Right atrium auricular region (tissue), 2 donors: ENCODE measurements around the gene HID1. TPM values are rescaled to one million over a fixed set of nuclear protein-coding genes. Genes with fewer than 3 reads are reported as not detected.
A peak's percentile ranks its signal among the peaks of the same experiment; 100 is the strongest.

Experiments used
- DNase-seq: peaks from one replicate; pipeline ENCODE4 v3.0.0-alpha.2; 2019; ENCODE audit warnings: low spot score
- H3K27ac ChIP-seq, 2 donors: fragments of 200-600 bp; sonication (generic); 1 replicate in 1 of 2; 2 replicates in 1 of 2; pipeline ENCODE4 v1.5.1; 2016 to 2019
- H3K27me3 ChIP-seq, 2 donors: fragments of 200-600 bp; sonication (generic); one replicate each; pipeline versions ENCODE4 v1.5.1 to v1.6.0; 2017 to 2019
- H3K36me3 ChIP-seq: fragments of 200-600 bp; sonication (generic); one replicate; pipeline ENCODE4 v1.5.1; 2016
- H3K4me1 ChIP-seq, 2 donors: fragments of 200-600 bp; sonication (generic); one replicate each; pipeline versions ENCODE4 v1.5.1 to v1.6.0; 2017 to 2019
- H3K4me3 ChIP-seq, 2 donors: fragments of 200-600 bp; sonication (generic); 1 replicate in 1 of 2; 2 replicates in 1 of 2; pipeline ENCODE4 v1.5.1; 2017 to 2019; ENCODE audit warnings: mild to moderate bottlenecking in 1 of 2, moderate library complexity in 1 of 2
- H3K9me3 ChIP-seq, 2 donors: fragments of 200-600 bp; sonication (generic); one replicate each; pipeline ENCODE4 v1.5.1; 2019
- total RNA-seq, 2 donors: library from RNA; depleted of rRNA; stranded (reverse); fragments of >200 nt; gene quantifications; one replicate each; pipeline ENCODE4 v1.1.0, GENCODE V29; 2016
- TF ChIP-seq, protein P1 (sequence below), 2 donors: fragments of 200-600 bp; sonication (generic); IDR thresholded peaks; one replicate each; pipeline ENCODE4 v1.5.1; 2019; ENCODE audit warnings: antibody characterized with exemption in 2 of 2

Gene HID1
- total RNA-seq, 2 donors from 2014 or later: 10.6 to 11.7 TPM

DNA sequence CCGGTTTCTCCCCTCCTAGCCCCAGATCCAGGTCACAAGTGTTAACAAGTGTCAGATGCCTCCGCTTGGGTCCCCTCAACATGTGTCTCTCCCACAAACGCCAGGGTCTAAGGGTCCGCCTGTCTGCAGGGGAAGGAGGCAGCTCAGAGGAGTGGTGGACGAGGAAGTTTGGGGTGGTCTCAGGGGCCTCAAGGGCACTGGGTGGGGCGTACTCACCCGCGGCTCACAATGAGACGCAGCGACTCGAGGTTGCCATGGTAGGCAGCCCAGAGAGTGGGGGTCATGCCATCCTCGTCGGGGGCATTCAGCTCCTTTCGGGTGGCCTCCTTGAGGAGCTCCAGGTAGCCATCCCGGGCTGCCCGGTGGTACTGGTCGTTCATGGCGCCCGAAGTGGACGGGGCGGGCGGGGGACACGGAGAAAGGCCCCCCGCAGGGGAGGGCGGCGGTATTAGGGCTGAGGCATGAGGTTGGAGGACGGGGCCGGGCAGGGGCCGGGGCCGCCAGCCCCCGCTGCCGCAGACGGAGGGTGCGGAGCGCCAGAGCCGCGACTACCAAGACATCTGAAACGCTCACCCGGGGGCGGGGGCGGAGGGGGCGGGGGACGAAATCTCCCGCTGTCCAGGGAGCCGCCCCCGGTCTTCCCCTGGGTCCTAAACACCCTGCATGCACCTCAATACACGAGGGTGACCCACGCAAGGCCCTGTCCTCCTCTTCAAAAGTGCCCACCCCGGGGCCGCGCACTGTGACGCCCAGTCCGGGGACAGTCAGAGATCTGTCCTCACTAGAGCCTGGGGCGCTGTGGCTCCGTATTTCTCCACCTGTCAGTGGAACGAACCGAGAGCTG is 49.6 kb downstream of the HID1 start, which contains the start of gene USH1G:
Gene USH1G (minus strand): TSS at position 562 of the 844 bp plus-strand sequence. CDS start 182 bp downstream, at position 380.
- Histone ChIP-seq H3K4me3 (peak within 1 kb of the TSS; percentile 7 to 42), H3K9me3 (no peaks in the 10 kb centered on the region), H3K36me3 (no peaks in the 10 kb centered on the region), H3K4me1 (peaks cover 0 to 39% of the 10 kb centered on the region in 2 donors), H3K27me3 (peaks cover 0 to 22% of the 10 kb centered on the region in 2 donors), H3K27ac (no peak within 1 kb of the TSS)
- TF ChIP-seq, protein P1, sequence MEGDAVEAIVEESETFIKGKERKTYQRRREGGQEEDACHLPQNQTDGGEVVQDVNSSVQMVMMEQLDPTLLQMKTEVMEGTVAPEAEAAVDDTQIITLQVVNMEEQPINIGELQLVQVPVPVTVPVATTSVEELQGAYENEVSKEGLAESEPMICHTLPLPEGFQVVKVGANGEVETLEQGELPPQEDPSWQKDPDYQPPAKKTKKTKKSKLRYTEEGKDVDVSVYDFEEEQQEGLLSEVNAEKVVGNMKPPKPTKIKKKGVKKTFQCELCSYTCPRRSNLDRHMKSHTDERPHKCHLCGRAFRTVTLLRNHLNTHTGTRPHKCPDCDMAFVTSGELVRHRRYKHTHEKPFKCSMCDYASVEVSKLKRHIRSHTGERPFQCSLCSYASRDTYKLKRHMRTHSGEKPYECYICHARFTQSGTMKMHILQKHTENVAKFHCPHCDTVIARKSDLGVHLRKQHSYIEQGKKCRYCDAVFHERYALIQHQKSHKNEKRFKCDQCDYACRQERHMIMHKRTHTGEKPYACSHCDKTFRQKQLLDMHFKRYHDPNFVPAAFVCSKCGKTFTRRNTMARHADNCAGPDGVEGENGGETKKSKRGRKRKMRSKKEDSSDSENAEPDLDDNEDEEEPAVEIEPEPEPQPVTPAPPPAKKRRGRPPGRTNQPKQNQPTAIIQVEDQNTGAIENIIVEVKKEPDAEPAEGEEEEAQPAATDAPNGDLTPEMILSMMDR (IDR thresholded peaks at IDR 0.05): no peak
- no peak for DNase-seq

DNA sequence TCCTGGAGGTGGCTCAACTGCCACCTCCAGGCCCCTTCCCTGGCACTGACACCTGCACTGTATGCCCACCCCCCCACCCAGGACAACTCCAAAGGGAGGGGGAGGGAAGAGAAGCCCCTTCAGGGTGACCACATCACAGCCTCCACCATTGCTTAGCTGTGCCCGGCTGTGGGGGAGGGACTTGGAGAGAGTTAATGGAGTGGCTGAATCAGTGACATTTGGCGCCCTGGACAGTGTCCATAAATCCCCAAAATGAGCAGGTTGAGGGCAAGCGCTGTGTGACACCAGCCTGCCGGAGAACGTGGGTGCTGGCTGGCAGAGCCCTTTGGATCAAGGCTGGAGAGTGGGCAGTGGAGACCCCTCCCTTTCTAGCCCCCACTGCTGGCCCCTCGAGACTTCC is 50.4 kb downstream of the HID1 start:
- Histone ChIP-seq H3K4me1 (peaks cover 0 to 39% of the 10 kb centered on the region in 2 donors), H3K9me3 (no peaks in the 10 kb centered on the region), H3K4me3 (no peak overlapping the region), H3K36me3 (no peaks in the 10 kb centered on the region), H3K27me3 (peaks cover 0 to 22% of the 10 kb centered on the region in 2 donors), H3K27ac (no peak overlapping the region)
- TF ChIP-seq, protein P1 (IDR thresholded peaks at IDR 0.05): no peak
- no peak for DNase-seq

GRCh38 chr17:74921769-74922168 is 50.8 kb downstream of the HID1 start:
- peaks cover 0 to 39% of the 10 kb centered on the region in 2 donors for H3K4me1 ChIP-seq
- TF ChIP-seq, protein P1 (IDR thresholded peaks at IDR 0.05): no peak
- no peak overlapping the region for H3K4me3 ChIP-seq
- no peaks in the 10 kb centered on the region for H3K36me3 ChIP-seq
- no peak overlapping the region for H3K27ac ChIP-seq
- no peaks in the 10 kb centered on the region for H3K9me3 ChIP-seq
- DNase-seq: no peak
- peaks cover 0 to 22% of the 10 kb centered on the region in 2 donors for H3K27me3 ChIP-seq

DNA sequence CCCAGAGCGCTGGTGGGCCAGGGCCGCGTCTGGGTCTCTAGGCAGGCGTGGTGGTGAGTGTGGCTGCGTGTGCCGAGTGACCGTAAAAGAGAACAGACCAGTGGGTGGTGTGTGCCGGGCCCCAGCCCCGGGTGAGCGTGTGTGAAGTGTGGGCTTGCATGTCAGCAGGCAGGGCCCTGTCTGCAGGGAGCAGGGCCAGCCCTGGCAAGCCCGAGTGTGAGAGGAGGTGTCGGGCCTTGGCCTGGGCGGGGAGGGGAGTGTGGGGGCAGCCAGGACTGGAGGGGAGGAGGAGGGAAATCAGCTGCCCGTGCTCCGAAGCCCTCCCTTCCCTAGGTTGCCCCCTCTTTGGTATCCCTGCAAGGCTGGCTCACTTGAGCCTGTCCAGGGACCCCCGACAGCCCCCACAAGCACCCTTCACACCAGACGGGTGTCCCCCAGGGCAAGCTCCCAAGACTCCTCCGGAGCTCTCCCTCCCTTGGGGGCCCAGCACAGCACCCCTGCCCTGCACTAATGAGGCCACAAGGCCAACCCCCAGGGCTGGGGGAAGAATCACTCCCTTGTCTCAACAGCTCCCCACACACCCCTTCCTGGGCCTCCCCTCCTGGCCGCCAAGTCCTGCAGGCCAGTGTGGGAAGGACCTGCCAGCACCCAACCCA is 51.4 kb downstream of the HID1 start:
- Histone ChIP-seq H3K4me1 (peaks cover 0 to 39% of the 10 kb centered on the region in 2 donors), H3K27me3 (peaks cover 0 to 22% of the 10 kb centered on the region in 2 donors), H3K36me3 (no peaks in the 10 kb centered on the region), H3K27ac (no peak overlapping the region), H3K9me3 (no peaks in the 10 kb centered on the region), H3K4me3 (no peak overlapping the region)
- TF ChIP-seq, protein P1 (IDR thresholded peaks at IDR 0.05): no peak
- DNase-seq: no peak

DNA sequence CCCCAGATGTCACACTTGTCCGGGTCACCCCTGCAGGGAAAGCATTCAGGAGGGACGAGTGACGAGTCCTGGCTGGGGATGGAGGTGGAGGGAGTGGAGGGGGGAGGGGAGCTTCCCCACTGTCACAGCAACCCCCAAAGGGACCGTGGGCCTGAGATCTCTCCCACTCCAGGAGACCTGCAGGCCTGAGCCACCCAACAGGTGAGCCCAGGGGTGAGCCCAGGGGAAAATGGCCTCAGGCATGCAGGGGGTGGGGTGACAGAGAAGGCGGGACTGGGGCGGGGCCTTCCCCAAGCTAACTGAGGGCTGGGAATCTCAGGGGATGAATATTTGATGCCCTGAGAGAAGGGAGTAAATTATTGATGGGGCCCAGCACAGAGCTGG is 51.9 kb downstream of the HID1 start:
- no peak overlapping the region for H3K4me3 ChIP-seq
- no peak for DNase-seq
- peaks cover 0 to 22% of the 10 kb centered on the region in 2 donors for H3K27me3 ChIP-seq

More for the DNA sequence above, 51.9 kb downstream of the HID1 start:
- peaks cover 0 to 39% of the 10 kb centered on the region in 2 donors for H3K4me1 ChIP-seq
- H3K9me3 ChIP-seq: no peaks in the 10 kb centered on the region
- H3K36me3 ChIP-seq: no peaks in the 10 kb centered on the region
- TF ChIP-seq, protein P1 (IDR thresholded peaks at IDR 0.05): no peak
- H3K27ac ChIP-seq: no peak overlapping the region
